ENCODE results near the gene ZNF491. TPM values are rescaled to one million over a fixed set of nuclear protein-coding genes. Genes with fewer than 3 reads are reported as not detected.

Gene ZNF491
- polyA plus RNA-seq, 2 donors, result 0.19 to 0.53 TPM

- Histone ChIP-seq H3K4me3 (ENCODE audit: low read depth in 1 of 2, low read length in 2 of 2) (no peak overlapping the region), H3K4me1 (ENCODE audit: control insufficient read depth in 2 of 2, insufficient read depth in 2 of 2, low read length in 1 of 2) (no peaks in the 10 kb centered on the region), H3K27me3 (ENCODE audit: control insufficient read depth in 1 of 2, insufficient read depth in 2 of 2, low read length in 2 of 2) (no peaks in the 10 kb centered on the region), H3K36me3 (ENCODE audit: control insufficient read depth in 2 of 2, insufficient read depth in 2 of 2, low read length in 1 of 2) (peaks cover 2% of the 10 kb centered on the region in 2 donors), H3K27ac (ENCODE audit: low read depth in 2 of 2, low read length in 1 of 2) (no peak overlapping the region), H3K9me3 (ENCODE audit: control insufficient read depth in 2 of 2, insufficient read depth in 1 of 2, low read depth in 1 of 2, low read length in 1 of 2) (peaks cover 3 to 10% of the 10 kb centered on the region in 2 donors)
- 84 to 88% methylated on average over 12 of the region's 12 CpGs for WGBS, 2 donors
Observed at GRCh38 chr19:11856596-11857250, 58.4 kb downstream of the ZNF491 start.

Other genes with a start within 250 kb of the ZNF491 start
- gene ELOF1, start 239.3 kb upstream of the ZNF491 start, polyA plus RNA-seq, result 10 to 100 TPM; 43.4 to 46.6 TPM
- gene ACP5, start 220.9 kb upstream of the ZNF491 start, polyA plus RNA-seq, result 10 to 100 TPM; 23.5 to 33.9 TPM
- gene ZNF627, start 201.0 kb upstream of the ZNF491 start, polyA plus RNA-seq, result 1 to 10 TPM; 2.5 to 3.0 TPM
- 1 to 10 TPM; 6.6 to 9.5 TPM for gene ZNF823, start 59.6 kb upstream of the ZNF491 start, polyA plus RNA-seq
- 1 to 10 TPM; 1.6 to 2.2 TPM for gene ZNF441, start 31.5 kb upstream of the ZNF491 start, polyA plus RNA-seq
- 10 to 100 TPM in 1 of 2 donors, 1 to 10 TPM in 1; 5.1 to 16.1 TPM for gene ZNF440, start 15.8 kb downstream of the ZNF491 start, polyA plus RNA-seq
- 1 to 10 TPM; 1.4 to 7.2 TPM for gene ZNF439, start 50.2 kb downstream of the ZNF491 start, polyA plus RNA-seq
- gene ZNF69, start 89.3 kb downstream of the ZNF491 start, polyA plus RNA-seq, result 1 to 10 TPM in 1 of 2 donors, under 1 TPM in 1; 0.36 to 1.2 TPM
- gene ZNF700, start 126.6 kb downstream of the ZNF491 start, polyA plus RNA-seq, result 10 to 100 TPM in 1 of 2 donors, 1 to 10 TPM in 1; 6.4 to 16.9 TPM
- 1 to 10 TPM; 1.1 to 2.7 TPM for gene ZNF763, start 166.5 kb downstream of the ZNF491 start, polyA plus RNA-seq
- 1 to 10 TPM; 5.0 to 7.3 TPM for gene ZNF433, start 237.2 kb downstream of the ZNF491 start, polyA plus RNA-seq